Measurements from ENCODE around the gene FADS2. TPM values are rescaled to one million over a fixed set of nuclear protein-coding genes. Genes with fewer than 3 reads are reported as not detected.
A peak's percentile ranks its signal among the peaks of the same experiment; 100 is the strongest.

Gene FADS2
- total and polyA plus RNA-seq, 10 of the 15 experiments (the other 5 are each of a cell fraction or from before 2014, with no cell fraction given), result 3.3 to 313 (median 149) TPM

DNA sequence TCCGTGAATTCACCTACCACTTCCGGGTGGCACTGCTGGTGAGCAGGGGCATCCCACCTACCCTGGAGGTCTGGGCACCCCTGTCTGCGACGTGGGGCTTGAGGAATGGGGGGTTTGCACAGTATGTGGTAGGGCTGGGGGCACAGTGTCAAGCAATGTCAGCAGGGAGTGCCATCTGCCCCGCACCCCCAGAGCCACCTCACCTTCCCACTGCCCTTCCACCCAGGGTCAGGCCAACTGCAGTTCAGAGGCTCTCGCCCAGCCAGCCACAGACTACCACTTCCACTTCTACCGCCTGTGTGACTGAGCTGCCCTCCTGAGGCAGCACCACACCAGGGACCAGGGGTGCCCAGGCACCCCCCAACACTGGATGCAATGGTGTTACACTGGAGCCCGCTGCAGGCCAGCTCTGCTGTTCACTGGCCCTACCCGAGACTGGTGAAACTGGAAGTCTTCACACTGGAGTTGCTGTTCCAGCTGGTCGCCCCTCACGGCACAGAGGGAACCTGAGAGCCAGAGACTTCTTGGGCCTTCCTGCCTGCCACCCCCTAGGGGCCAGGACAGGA is 42.2 kb upstream of the FADS2 start:
- intact Hi-C loops (cut with micrococcal nuclease; ENCODE audit: unreplicated experiment) (no loop called here), in situ Hi-C loops (cut with MboI) (no loop called here)
- BruUV-seq (replicated peaks), result no TSS peak
- Histone ChIP-seq H3K9ac (ENCODE audit: control insufficient read depth, insufficient read depth, low read length) (no peak overlapping the region), H4K20me1 (ENCODE audit: control insufficient read depth, insufficient read depth) (no peaks in the 10 kb centered on the region), H3K4me1 (ENCODE audit: control insufficient read depth, insufficient read depth, low read length) (no peaks in the 10 kb centered on the region; the same call in 1 of the 2 replicates), H3K27me3 (replicated peaks in 1 of 2; ENCODE audit: control insufficient read depth in 2 of 2, insufficient read depth in 2 of 2, low read length in 1 of 2) (no peaks in the 10 kb centered on the region), H3K4me3 (no peak overlapping the region), H3K36me3 (ENCODE audit: control insufficient read depth in 2 of 2, insufficient read depth in 2 of 2, low read length in 1 of 2) (peaks cover 20 to 24% of the 10 kb centered on the region in 2 experiments), H3K4me2 (ENCODE audit: control insufficient read depth, insufficient read depth) (no peak overlapping the region), H3K27ac (ENCODE audit: control insufficient read depth, insufficient read depth) (no peak overlapping the region), H3K9me3 (replicated peaks; ENCODE audit: control insufficient read depth, insufficient read depth, low read length) (no peaks in the 10 kb centered on the region), H2AFZ (ENCODE audit: control insufficient read depth, low read depth, low read length) (no peak overlapping the region), H3K79me2 (ENCODE audit: control insufficient read depth, insufficient read depth, low read length) (peaks cover 9% of the 10 kb centered on the region)
- peak; percentile 76 for ATAC-seq
- DNase-seq (ENCODE audit: low read depth, low spot score), result no peak
- POLR2A ChIA-PET, result no interaction called here
- SMC1A ChIA-PET (ENCODE audit: uncharacterized antibody, unreplicated experiment), result interaction anchor here (1.2 to 8.3 kb wide), 4 partner anchors 11 to 37 kb away, joined by 3 to 91 read pairs (median 14); no protein-coding TSS in a partner anchor
- peak; percentile 38; the same call in 1 of the 2 replicates for TF ChIP-seq POLR2A (IDR thresholded peaks at IDR 0.05; ENCODE audit: low read depth, low read length)
- no peak for TF ChIP-seq PML (IDR thresholded peaks at IDR 0.05; ENCODE audit: low read length)
- TF ChIP-seq IKZF1 (conservative IDR thresholded peaks at IDR 0.05), result peak; percentile 17; the same call in 1 of the 2 replicates
- no peak for FAIRE-seq
- CTCF ChIA-PET, result interaction anchor here (0.9 to 10.5 kb wide), 8 partner anchors 11 to 296 kb away, joined by 3 to 200 read pairs (median 5); partner anchors contain the start of gene MYRF
- 37% methylated on average over 11 of the region's 11 CpGs for WGBS (ENCODE audit: insufficient coverage, insufficient replicate concordance, low lambda C conversion rate, missing lambda C conversion rate)
- RAD21 ChIA-PET (ENCODE audit: unreplicated experiment), result interaction anchor here (1.4 to 1.5 kb wide), 2 partner anchors 33 to 38 kb away, joined by 4 read pairs; no protein-coding TSS in a partner anchor

DNA sequence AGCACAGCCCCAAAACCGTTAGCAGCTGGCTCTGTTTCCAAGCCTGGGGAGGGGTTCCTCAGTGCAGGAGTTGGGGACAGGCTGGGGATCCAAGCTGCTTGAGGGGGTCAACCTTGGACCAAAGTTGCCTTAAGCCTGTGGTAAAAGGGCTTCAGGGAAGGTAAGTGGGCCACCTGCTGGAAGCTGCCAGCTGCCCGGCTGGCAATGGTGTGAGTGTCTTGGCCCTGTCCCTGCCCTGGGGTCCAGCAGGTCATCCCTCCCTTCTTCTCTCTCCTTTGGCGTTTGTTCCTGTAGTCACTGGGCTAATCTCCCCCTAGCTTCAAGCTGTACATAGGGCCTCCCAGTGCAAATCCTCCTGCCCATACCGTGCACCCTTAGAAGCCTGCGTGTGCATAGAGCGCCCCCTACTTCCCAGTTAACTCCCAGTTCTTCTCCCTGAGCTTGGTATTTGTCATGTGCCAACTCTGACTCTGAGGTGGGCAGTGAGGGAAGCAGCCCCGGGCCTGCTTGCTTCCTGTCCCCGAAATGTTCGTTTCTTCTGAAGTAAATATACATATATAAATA is 40.1 kb upstream of the FADS2 start:
- peaks cover 20 to 24% of the 10 kb centered on the region in 2 experiments for H3K36me3 ChIP-seq (ENCODE audit: control insufficient read depth in 2 of 2, insufficient read depth in 2 of 2, low read length in 1 of 2)
- POLR2A ChIA-PET, result interaction anchor here (0.8 to 6.7 kb wide), 3 partner anchors 27 to 39 kb away, joined by 3 to 60 read pairs (median 5); partner anchors contain the start of gene MYRF
- no peak overlapping the region for H3K27ac ChIP-seq (ENCODE audit: control insufficient read depth, insufficient read depth)
- TF ChIP-seq IRF4 (IDR thresholded peaks at IDR 0.05; ENCODE audit: low read depth, low read length), result peak; percentile 21; the same call in 1 of the 2 replicates
- TF ChIP-seq BHLHE40 (IDR thresholded peaks at IDR 0.05; ENCODE audit: borderline replicate concordance in 1 of 2, low read depth in 2 of 2, low read length in 1 of 2), result peak in 1 of 2 experiments; percentile 31; a peak in 1 of 4 replicates
- no peak for TF ChIP-seq MEF2A (IDR thresholded peaks at IDR 0.05; ENCODE audit: insufficient read depth, low read depth, low read length)
- TF ChIP-seq ZBTB40 (IDR thresholded peaks at IDR 0.05; ENCODE audit: borderline replicate concordance), result no peak
- peak; percentile 40 to 48 (median 47); a peak in 5 of 6 replicates for TF ChIP-seq CTCF (IDR thresholded peaks at IDR 0.05 in 2 of 3, conservative IDR thresholded peaks at IDR 0.05 in 1 of 3; ENCODE audit: control insufficient read depth in 2 of 3, extremely low read depth in 1 of 3, insufficient read depth in 1 of 3, low read depth in 3 of 3, low read length in 3 of 3)
- TF ChIP-seq POLR2A (IDR thresholded peaks at IDR 0.05; ENCODE audit: low read depth, low read length), result no peak

More for the DNA sequence above, 40.1 kb upstream of the FADS2 start:
- H4K20me1 ChIP-seq (ENCODE audit: control insufficient read depth, insufficient read depth), result no peaks in the 10 kb centered on the region
- intact Hi-C loops (cut with micrococcal nuclease; ENCODE audit: unreplicated experiment) (no loop called here), in situ Hi-C loops (cut with MboI) (no loop called here)
- ChIA-PET CTCF (interaction anchor here (0.6 to 10.5 kb wide), 26 partner anchors 8 to 314 kb away, joined by 3 to 200 read pairs (median 4); partner anchors contain the start of gene MYRF), SMC1A (ENCODE audit: uncharacterized antibody, unreplicated experiment) (interaction anchor here (1.0 to 8.3 kb wide), 5 partner anchors 9 to 55 kb away, joined by 4 to 91 read pairs (median 15); partner anchors contain the start of gene MYRF), RAD21 (ENCODE audit: unreplicated experiment) (interaction anchor here (0.7 to 2.1 kb wide), 10 partner anchors 8 to 294 kb away, joined by 4 to 26 read pairs (median 6); no protein-coding TSS in a partner anchor)
- 77% methylated on average over 9 of the region's 9 CpGs for WGBS (ENCODE audit: insufficient coverage, insufficient replicate concordance, low lambda C conversion rate, missing lambda C conversion rate)
- peak; percentile 8; the same call in 2 of the 3 replicates for ATAC-seq
- H3K4me3 ChIP-seq, result no peak overlapping the region
- no peaks in the 10 kb centered on the region for H3K27me3 ChIP-seq (replicated peaks in 1 of 2; ENCODE audit: control insufficient read depth in 2 of 2, insufficient read depth in 2 of 2, low read length in 1 of 2)
- no TSS peak for BruUV-seq (replicated peaks)
- DNase-seq (ENCODE audit: low read depth, low spot score), result no peak
- H3K9ac ChIP-seq (ENCODE audit: control insufficient read depth, insufficient read depth, low read length), result no peak overlapping the region
- no peak overlapping the region for H3K4me2 ChIP-seq (ENCODE audit: control insufficient read depth, insufficient read depth)
- no peak overlapping the region for H2AFZ ChIP-seq (ENCODE audit: control insufficient read depth, low read depth, low read length)
- H3K4me1 ChIP-seq (ENCODE audit: control insufficient read depth, insufficient read depth, low read length), result no peaks in the 10 kb centered on the region; the same call in 1 of the 2 replicates
- H3K9me3 ChIP-seq (replicated peaks; ENCODE audit: control insufficient read depth, insufficient read depth, low read length), result no peaks in the 10 kb centered on the region
- H3K79me2 ChIP-seq (ENCODE audit: control insufficient read depth, insufficient read depth, low read length), result peaks cover 29% of the 10 kb centered on the region
- no peak for FAIRE-seq

Data from GM12878 (cell line).